ENCODE measurements around the gene LMTK3.

- no peak for TF ChIP-seq CTCF (IDR thresholded peaks at IDR 0.05)
- no peak for TF ChIP-seq POLR2A (IDR thresholded peaks at IDR 0.05)
Observed at GRCh38 chr19:48455171-48455907, 56.3 kb downstream of the LMTK3 start, which contains the start of gene KCNJ14.
